ENCODE measurements around the gene CACNG1.

Gene CACNG1

DNA sequence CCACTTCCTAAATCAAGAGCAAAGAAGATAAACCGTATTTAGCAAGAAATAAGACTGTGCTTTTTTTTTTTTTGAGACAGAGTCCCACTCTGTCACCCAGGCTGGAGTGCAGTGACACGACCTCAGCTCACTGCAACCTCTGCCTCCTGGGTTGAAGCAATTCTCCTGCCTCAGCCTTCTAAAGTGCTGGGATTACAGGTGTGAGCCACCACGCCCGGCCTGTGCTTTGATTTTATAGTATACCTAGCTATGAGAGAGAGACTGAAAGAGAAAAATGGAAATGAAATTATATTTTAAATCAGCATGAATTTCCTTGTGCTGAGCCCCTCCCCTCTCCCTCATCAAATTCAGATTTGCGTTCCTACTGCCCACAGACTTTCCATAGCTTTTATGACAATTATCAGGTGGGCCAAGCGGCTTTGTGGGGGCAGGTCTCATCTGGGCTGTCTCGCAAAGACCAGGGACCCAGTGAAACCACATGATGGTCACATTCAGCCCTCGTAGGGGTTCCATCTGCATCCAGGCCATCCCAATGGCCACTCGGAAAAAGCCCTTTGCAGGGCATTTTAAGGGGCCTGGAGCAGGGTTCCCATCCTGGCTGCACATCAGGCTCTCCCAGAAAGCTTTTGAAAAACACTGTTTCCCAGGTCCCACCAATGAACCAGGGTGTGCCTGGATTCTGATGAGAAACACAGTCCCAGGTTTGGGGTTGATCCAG is 8.5 kb downstream of the CACNG1 start:
- no peak for DNase-seq

GRCh38 chr17:67053438-67054000 is 9.2 kb downstream of the CACNG1 start:
- DNase-seq = no peak

DNA sequence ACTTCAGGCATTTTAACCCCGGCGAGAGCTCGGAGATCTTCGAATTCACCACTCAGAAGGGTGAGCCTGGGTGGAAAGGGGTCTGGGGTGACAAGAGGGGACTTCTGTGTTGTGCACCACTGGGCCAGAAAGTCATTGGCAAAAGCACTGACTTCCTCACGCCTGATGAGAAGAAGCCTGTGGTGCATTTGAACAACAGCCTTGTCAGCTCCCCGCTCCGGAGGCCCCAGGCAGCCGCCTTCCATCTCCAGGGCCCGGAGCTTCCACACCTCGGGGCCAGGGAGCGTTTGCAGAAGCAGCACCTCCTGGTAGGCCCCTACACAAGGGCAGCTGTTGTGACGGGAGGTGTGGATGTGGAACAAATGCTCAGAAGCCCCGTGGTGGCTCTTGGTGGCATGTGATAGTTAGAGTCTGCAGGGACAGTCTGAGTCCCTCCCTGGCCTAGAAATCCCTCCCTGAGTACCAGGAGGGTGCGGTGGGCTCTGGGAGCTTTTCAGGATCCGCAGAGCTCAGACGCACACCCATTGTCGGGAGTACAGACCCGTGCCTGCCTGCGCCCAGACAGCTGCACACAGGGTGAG is 9.7 kb downstream of the CACNG1 start:
- DNase-seq = no peak

DNA sequence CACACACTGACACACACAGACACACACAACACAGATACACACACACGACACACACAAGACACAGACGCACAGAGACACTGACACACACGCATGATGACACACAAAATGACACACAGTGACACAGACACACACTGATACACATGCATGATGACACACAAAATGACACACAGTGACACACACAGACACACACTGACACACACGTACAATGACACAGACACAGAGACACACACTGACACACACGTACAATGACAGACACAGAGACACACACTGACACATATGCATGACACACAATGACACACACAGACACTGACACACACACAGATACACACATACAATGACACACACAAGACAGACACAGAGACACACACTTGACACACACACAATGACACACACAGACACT is 10.3 kb downstream of the CACNG1 start:
- DNase-seq = no peak

DNA sequence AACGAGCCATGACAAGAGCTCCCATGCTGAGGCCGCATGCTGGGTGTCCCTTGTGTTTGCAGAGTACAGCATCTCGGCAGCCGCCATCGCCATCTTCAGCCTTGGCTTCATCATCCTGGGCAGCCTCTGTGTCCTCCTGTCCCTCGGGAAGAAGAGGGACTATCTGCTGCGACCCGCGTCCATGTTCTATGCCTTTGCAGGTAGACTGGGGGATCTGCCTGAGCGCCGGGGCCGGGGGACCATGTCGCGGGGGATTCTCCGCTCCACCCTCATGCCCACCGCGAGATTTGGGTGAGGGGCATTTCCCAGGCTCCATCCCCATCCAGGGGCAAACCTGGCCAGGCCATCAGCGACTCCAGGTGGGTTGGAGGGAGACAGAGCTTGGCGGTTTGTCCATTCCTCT is 10.7 kb downstream of the CACNG1 start:
- no peak for DNase-seq

- DNase-seq = no peak
These were observed 11.7 kb downstream of the CACNG1 start for GRCh38 chr17:67055811-67056745.

DNA sequence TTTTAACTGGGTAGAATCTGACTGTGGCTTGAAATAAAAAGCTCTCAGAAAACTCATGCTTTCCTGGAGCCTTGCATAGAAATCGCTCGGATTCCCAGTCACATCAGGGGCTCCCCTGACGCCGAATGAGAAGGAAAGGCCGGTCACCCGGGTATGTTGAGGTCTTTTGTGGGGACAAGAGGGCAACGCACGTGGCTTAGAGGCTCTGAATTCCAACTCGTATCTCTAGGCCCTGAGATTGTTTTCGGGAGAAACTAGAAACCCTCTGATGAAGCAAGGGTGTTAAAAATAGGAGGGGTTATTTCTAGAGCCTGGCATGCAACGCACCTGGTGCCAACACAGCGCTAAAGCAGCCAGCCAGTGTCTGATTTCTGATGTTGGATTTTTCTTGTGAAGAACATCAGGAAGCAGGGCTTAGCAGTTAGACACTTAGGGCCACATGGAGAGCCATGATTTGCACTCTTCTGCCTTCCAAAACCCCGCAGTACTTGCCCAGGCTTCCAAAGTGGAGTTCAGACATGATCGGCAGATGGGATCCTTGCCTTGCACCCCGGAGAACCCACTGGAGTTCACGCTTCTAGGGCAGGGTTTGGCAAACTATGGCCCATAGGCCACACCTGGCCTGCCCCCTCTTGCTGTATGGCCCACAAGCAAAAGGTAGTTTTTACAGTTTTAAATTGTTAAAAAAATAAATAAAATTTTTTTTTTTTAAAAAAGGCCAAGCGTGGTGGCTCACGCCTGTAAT is 12.6 kb downstream of the CACNG1 start:
- no peak for DNase-seq

- DNase-seq = no peak
These were observed 13.7 kb downstream of the CACNG1 start for GRCh38 chr17:67058036-67058435.

- DNase-seq = no peak
These were observed 15.0 kb downstream of the CACNG1 start for GRCh38 chr17:67059372-67059771.

- DNase-seq = no peak
These were observed 18.8 kb downstream of the CACNG1 start for GRCh38 chr17:67063141-67063540.

GRCh38 chr17:67066717-67067116 is 22.4 kb downstream of the CACNG1 start:
- DNase-seq = no peak

DNA sequence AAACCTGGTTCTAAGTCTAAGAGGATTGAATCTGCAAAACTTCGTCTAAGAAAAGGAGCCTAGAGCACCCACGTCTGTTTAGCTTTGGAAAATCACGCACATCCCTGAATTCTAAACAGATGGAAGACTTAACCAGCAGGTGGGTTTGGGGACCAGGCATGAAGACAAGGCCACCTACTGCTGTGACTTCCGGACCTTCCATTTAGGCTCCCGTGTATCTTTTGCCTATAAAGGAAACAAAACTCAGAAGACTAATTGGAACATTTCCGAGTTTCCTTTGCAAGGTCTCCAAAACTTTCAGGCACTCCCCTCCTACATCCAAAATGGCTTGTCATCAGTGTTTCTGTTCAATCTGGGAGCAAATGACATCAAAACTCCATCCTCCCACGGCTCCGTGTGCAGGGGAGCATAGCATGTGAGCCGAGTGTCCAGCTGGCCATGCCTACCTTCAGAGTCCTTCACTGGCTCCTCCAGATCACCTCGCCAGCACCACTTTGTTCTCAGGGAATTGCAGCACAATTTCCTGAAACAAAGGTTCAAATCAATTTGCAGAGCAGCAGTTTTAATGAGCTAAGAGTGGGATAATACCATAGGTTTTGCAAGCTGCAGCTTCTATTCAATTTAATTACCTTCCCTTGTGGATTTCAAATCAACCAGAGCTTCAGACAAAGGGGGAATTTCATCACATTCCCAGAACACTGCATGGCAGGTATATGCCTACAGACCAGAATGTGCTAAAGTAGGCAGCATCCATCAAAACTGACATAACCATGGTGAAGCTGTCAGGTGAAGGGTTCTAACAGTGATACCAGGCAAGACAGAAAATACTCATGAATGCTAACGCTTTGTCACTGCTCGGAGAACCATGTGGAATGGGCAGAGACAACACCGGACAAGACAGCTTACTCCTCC is 23.5 kb downstream of the CACNG1 start:
- DNase-seq = no peak

DNA sequence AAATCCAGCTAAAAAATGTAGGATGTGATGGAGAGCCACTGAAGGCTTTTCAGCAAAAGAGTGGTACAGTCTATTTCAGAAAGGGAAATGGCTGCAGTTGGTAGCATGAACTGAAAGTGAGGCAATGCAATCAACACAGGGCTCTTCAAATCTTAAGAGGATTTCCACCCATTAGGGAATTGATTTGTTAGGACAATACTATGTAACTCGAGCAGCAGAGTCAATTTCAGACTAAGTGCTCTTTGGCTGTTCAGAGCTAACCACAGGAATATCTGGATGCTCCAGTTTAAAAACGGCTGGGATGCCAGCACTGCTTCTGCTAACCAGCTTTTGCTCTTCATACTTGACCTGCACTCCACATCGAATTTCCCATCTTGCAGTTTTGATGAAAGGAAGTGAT is 24.6 kb downstream of the CACNG1 start:
- DNase-seq = no peak

DNA sequence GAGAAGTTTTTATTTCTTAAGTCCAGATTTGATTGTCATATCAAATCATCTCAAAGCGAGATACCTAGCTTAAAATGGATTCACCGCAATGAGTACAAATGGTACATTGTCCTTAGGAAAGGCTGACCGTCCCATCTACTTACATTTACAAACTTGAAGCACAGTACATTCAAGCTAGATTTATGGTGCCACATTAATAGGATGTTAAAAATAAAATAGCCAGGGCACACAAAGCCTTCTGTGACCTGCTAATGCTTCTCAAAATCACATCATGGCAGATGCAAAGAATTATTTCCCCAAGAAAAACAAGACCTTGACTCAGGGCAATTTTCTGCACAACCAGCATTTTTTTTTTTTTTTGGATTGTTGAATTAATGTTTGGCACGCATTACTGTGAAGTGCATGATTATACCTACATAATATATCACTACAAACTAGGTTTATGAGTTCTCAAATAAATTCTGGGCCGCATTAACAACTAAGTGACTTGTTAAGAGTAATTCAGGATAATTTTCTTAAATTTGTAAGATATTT is 25.3 kb downstream of the CACNG1 start:
- no peak for DNase-seq

- DNase-seq = no peak
These were observed 27.2 kb downstream of the CACNG1 start for GRCh38 chr17:67071595-67071994.

GRCh38 chr17:67072885-67073284 is 28.5 kb downstream of the CACNG1 start:
- DNase-seq = no peak

- no peak for DNase-seq
These were observed 30.4 kb downstream of the CACNG1 start for GRCh38 chr17:67074781-67075180.

DNA sequence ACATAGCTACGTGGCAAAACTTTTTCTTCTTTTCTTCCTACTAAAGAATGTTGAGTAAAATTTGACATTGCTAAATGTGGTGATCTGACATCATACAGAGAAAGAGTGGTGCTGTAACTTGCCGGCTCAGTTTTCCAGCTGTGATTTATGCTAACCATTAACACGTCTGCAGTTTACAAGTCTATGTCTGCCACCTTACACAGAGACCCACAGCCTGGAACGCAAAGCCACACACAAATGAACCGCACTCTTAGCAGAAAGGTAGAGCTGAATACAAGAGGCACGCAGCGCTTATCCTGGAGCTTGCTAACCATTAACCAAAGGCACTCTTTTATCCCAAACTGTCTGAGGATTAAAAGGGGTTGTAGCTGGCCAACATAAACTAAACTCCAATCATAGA is 31.9 kb downstream of the CACNG1 start:
- no peak for DNase-seq

DNA sequence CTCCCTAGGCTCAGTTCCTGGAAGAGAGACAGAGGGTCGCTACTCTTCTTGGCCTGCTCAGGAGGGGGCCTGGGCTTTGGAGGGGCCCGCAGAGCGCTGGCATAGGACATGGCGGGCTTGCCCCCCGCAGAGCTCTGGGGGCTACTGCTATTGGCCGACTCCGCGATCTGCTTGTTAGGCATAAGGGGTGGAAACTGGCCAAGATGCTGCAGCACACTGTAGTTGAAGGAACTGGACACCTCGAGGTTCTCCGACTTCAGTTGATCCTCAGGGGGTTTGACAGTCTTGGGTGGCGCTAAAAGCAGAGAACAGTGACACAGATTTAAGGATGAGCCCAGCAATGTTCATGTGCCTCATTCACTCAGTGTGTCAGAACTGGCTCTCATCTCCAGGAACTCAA is 33.9 kb downstream of the CACNG1 start:
- DNase-seq = no peak

DNA sequence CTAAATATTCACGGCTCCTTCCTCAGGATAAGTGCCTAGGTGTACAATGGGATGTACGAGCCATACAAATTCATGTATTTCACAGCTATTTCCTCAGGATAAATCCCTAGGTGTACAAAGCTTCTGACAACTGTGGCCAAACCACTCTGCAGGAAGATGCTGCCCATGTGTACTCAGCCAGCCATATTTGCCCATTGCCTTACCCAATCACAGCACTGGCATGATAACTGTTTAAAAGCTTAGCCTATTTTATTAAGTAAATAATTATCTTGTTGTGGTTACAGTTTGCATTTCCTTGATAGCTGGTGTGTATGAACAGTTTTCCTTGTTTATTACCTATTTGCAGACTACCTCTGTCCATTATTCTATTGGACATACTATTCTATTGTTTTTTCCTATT is 35.1 kb downstream of the CACNG1 start:
- DNase-seq = no peak

- DNase-seq = no peak
These were observed 36.5 kb downstream of the CACNG1 start for GRCh38 chr17:67080804-67081203.
